LNCaP clone FGC (cell line): ENCODE data around the gene IL1R1.

Experiments
- DNase-seq: peaks from one replicate; pipeline ENCODE4 v3.0.0-alpha.2; 2011; ENCODE audit warnings: low read depth
- H3K4me3 ChIP-seq: 2 replicates; pipeline ENCODE4 v1.5.1; 2011; ENCODE audit warnings: mild to moderate bottlenecking, low read depth, low read length, control low read depth
- TF ChIP-seq, protein P1 (sequence below): IDR thresholded peaks from 2 replicates; pipeline ENCODE4 v1.5.1; 2012; ENCODE audit warnings: mild to moderate bottlenecking; ENCODE audit not compliant: control insufficient read depth, insufficient read depth; ENCODE audit errors: extremely low read depth

IL1R1 gene

GRCh38 chr2:102226612-102227391 lies 84.3 kb downstream of the IL1R1 start:
- peak; percentile 40 for DNase-seq
- TF ChIP-seq, protein P1, sequence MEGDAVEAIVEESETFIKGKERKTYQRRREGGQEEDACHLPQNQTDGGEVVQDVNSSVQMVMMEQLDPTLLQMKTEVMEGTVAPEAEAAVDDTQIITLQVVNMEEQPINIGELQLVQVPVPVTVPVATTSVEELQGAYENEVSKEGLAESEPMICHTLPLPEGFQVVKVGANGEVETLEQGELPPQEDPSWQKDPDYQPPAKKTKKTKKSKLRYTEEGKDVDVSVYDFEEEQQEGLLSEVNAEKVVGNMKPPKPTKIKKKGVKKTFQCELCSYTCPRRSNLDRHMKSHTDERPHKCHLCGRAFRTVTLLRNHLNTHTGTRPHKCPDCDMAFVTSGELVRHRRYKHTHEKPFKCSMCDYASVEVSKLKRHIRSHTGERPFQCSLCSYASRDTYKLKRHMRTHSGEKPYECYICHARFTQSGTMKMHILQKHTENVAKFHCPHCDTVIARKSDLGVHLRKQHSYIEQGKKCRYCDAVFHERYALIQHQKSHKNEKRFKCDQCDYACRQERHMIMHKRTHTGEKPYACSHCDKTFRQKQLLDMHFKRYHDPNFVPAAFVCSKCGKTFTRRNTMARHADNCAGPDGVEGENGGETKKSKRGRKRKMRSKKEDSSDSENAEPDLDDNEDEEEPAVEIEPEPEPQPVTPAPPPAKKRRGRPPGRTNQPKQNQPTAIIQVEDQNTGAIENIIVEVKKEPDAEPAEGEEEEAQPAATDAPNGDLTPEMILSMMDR: no peak
- H3K4me3 ChIP-seq: no peak overlapping the region

- DNase-seq: no peak
- TF ChIP-seq, protein P1: no peak
- no peak overlapping the region for H3K4me3 ChIP-seq
Observed at GRCh38 chr2:102229141-102229769, 86.7 kb downstream of the IL1R1 start.
